ENCODE results near the gene PCDHB12. TPM values are rescaled to one million over a fixed set of nuclear protein-coding genes. Genes with fewer than 3 reads are reported as not detected.

The PCDHB12 gene
- polyA plus RNA-seq, 1 donor (not counting 4 experiments of a cell fraction or from before 2014, with no cell fraction given), result not detected

DNA sequence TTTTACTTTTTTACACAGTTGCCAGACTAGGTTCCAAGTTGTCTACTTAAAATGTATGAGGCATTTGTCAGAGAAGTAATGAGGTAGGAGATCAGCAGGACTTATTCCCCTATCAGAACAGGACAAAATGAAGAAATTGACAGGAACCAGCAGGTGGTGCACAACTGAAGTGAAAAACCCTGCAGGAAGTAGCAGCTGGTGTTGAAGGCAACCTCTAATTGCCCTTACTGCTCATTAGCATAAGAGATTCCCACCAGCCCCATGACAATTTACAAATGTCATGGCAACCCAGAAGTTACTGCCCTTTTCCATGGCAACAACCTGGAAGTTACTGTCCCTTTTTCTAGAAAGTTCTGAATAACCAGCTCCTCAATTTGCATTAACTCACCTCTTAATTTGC is 42.1 kb downstream of the PCDHB12 start:
- dilution Hi-C loops (cut with MboI; ENCODE audit: extremely low pct_ligation_motif_present, low sequenced_read_pairs), result no loop called here
- Histone ChIP-seq H3K27me3 (ENCODE audit: control insufficient read depth, extremely low read depth, insufficient read depth, low read length) (no peaks in the 10 kb centered on the region), H2AFZ (ENCODE audit: control insufficient read depth, low read length) (no peak overlapping the region), H3K36me3 (ENCODE audit: control insufficient read depth in 2 of 2, extremely low read depth in 1 of 2, insufficient read depth in 2 of 2, low read length in 2 of 2) (no peaks in the 10 kb centered on the region), H3K4me2 (ENCODE audit: control insufficient read depth, extremely low read depth, insufficient read depth, low read depth, low read length) (no peak overlapping the region), H3K27ac (ENCODE audit: control insufficient read depth, insufficient read depth, low read length) (no peak overlapping the region), H3K9me3 (ENCODE audit: control insufficient read depth, low read depth, low read length) (no peaks in the 10 kb centered on the region), H3K9me1 (ENCODE audit: control insufficient read depth, extremely low read depth, insufficient read depth, low read length) (no peaks in the 10 kb centered on the region), H3K79me2 (ENCODE audit: control insufficient read depth, insufficient read depth, low read length) (no peaks in the 10 kb centered on the region), H3K9ac (ENCODE audit: control insufficient read depth, extremely low read depth, insufficient read depth, low read length) (no peak overlapping the region), H4K20me1 (ENCODE audit: control insufficient read depth, extremely low read depth, insufficient read depth, low read length) (no peaks in the 10 kb centered on the region), H3K4me1 (ENCODE audit: control insufficient read depth, extremely low read depth, insufficient read depth, low read length) (no peaks in the 10 kb centered on the region), H3K4me3 (ENCODE audit: control insufficient read depth in 2 of 3, extremely low read depth in 1 of 3, insufficient read depth in 2 of 3, low read depth in 1 of 3, low read length in 3 of 3) (no peak overlapping the region)
- TF ChIP-seq EZH2 (IDR thresholded peaks at IDR 0.05; ENCODE audit: low read length), result no peak
- TF ChIP-seq, protein P1, sequence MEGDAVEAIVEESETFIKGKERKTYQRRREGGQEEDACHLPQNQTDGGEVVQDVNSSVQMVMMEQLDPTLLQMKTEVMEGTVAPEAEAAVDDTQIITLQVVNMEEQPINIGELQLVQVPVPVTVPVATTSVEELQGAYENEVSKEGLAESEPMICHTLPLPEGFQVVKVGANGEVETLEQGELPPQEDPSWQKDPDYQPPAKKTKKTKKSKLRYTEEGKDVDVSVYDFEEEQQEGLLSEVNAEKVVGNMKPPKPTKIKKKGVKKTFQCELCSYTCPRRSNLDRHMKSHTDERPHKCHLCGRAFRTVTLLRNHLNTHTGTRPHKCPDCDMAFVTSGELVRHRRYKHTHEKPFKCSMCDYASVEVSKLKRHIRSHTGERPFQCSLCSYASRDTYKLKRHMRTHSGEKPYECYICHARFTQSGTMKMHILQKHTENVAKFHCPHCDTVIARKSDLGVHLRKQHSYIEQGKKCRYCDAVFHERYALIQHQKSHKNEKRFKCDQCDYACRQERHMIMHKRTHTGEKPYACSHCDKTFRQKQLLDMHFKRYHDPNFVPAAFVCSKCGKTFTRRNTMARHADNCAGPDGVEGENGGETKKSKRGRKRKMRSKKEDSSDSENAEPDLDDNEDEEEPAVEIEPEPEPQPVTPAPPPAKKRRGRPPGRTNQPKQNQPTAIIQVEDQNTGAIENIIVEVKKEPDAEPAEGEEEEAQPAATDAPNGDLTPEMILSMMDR (optimal IDR thresholded peaks at IDR 0.05 in 1 of 3, IDR thresholded peaks at IDR 0.05 in 1 of 3, conservative IDR thresholded peaks at IDR 0.05 in 1 of 3; ENCODE audit: extremely low read depth in 1 of 3, insufficient read depth in 2 of 3, low read length in 3 of 3), result no peak
- DNase-seq (ENCODE audit: low read depth, low spot score) (no peak), FAIRE-seq (no peak)

DNA sequence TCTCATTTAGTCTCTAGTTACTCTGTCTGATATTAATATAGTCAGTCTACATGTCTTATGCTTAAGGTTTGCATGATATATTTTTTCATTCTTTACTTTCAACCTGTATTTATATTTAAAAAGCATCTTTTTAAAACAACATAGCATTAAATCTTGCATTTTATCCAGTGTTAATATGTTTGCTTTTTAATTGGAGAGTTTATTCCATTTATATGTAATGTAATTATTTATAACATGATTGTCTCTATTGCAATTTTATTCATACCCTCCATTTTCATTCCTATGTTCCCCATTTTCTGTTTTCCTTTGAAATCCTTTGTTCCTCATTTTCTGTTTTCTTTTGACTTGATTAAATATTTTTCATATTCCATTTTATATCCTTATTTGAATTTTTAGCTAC is 49.9 kb downstream of the PCDHB12 start:
- Histone ChIP-seq H3K27ac (ENCODE audit: control insufficient read depth, insufficient read depth, low read length) (no peak overlapping the region), H3K79me2 (ENCODE audit: control insufficient read depth, insufficient read depth, low read length) (no peaks in the 10 kb centered on the region), H3K9me3 (ENCODE audit: control insufficient read depth, low read depth, low read length) (peaks cover 7% of the 10 kb centered on the region), H3K27me3 (ENCODE audit: control insufficient read depth, extremely low read depth, insufficient read depth, low read length) (no peaks in the 10 kb centered on the region), H3K4me1 (ENCODE audit: control insufficient read depth, extremely low read depth, insufficient read depth, low read length) (no peaks in the 10 kb centered on the region), H2AFZ (ENCODE audit: control insufficient read depth, low read length) (no peak overlapping the region), H3K9ac (ENCODE audit: control insufficient read depth, extremely low read depth, insufficient read depth, low read length) (no peak overlapping the region), H3K9me1 (ENCODE audit: control insufficient read depth, extremely low read depth, insufficient read depth, low read length) (no peaks in the 10 kb centered on the region), H3K4me2 (ENCODE audit: control insufficient read depth, extremely low read depth, insufficient read depth, low read depth, low read length) (no peak overlapping the region), H4K20me1 (ENCODE audit: control insufficient read depth, extremely low read depth, insufficient read depth, low read length) (no peaks in the 10 kb centered on the region), H3K36me3 (ENCODE audit: control insufficient read depth in 2 of 2, extremely low read depth in 1 of 2, insufficient read depth in 2 of 2, low read length in 2 of 2) (no peaks in the 10 kb centered on the region), H3K4me3 (ENCODE audit: control insufficient read depth in 2 of 3, extremely low read depth in 1 of 3, insufficient read depth in 2 of 3, low read depth in 1 of 3, low read length in 3 of 3) (no peak overlapping the region)
- DNase-seq (ENCODE audit: low read depth, low spot score) (no peak), FAIRE-seq (no peak)
- TF ChIP-seq EZH2 (IDR thresholded peaks at IDR 0.05; ENCODE audit: low read length), result no peak
- TF ChIP-seq, protein P1 (optimal IDR thresholded peaks at IDR 0.05 in 1 of 3, IDR thresholded peaks at IDR 0.05 in 1 of 3, conservative IDR thresholded peaks at IDR 0.05 in 1 of 3; ENCODE audit: extremely low read depth in 1 of 3, insufficient read depth in 2 of 3, low read length in 3 of 3), result no peak
- dilution Hi-C loops (cut with MboI; ENCODE audit: extremely low pct_ligation_motif_present, low sequenced_read_pairs), result no loop called here
